Endothelial cell of umbilical vein (primary cell): ENCODE results near the gene MS4A10.

Experiments
- EZH2 ChIP-seq: IDR thresholded peaks from 2 replicates; pipeline ENCODE4 v1.6.1; 2012; ENCODE audit warnings: borderline replicate concordance, low read depth, mild to moderate bottlenecking, moderate library complexity, low read length, inconsistent platforms; ENCODE audit not compliant: severe bottlenecking
- GATA2 ChIP-seq: IDR thresholded peaks from 2 replicates; pipeline ENCODE4 v1.7.0; 2011; ENCODE audit warnings: low read depth, mild to moderate bottlenecking, moderate library complexity, mixed read lengths, low read length; ENCODE audit not compliant: insufficient read length, insufficient read depth
- JUN ChIP-seq: IDR thresholded peaks from 2 replicates; pipeline ENCODE4 v1.6.1; 2011; ENCODE audit warnings: borderline replicate concordance, low read depth; ENCODE audit not compliant: insufficient read length, insufficient read depth
- MYC ChIP-seq: IDR thresholded peaks from one replicate; pipeline ENCODE4 v1.6.1; 2011; ENCODE audit warnings: mild to moderate bottlenecking, low read depth, low read length
- POLR2A ChIP-seq: IDR thresholded peaks from 2 replicates; pipeline ENCODE4 v1.6.1; 2012; ENCODE audit warnings: low read depth, mild to moderate bottlenecking, control low read depth, low read length
- POLR2AphosphoS5 ChIP-seq: IDR thresholded peaks from 2 replicates; pipeline ENCODE4 v1.6.1; 2012; ENCODE audit warnings: low read depth, mild to moderate bottlenecking, control low read depth, low read length, moderate library complexity; ENCODE audit not compliant: insufficient read depth
- TF ChIP-seq, protein P1 (sequence below), 2 donors: IDR thresholded peaks; 1 replicate in 1 of 2; 2 replicates in 1 of 2; pipeline ENCODE4 v1.5.1; 2011; ENCODE audit warnings: low read length in 2 of 2, mild to moderate bottlenecking in 2 of 2, moderate library complexity in 2 of 2, control low read depth in 1 of 2, inconsistent platforms in 1 of 2, low read depth in 1 of 2; ENCODE audit not compliant: insufficient read depth in 1 of 2; ENCODE audit errors: extremely low read depth in 1 of 2
- TF ChIP-seq, protein P2 (sequence below): IDR thresholded peaks from 2 replicates; pipeline ENCODE4 v1.6.1; 2011; ENCODE audit not compliant: insufficient read depth, insufficient read length

DNA sequence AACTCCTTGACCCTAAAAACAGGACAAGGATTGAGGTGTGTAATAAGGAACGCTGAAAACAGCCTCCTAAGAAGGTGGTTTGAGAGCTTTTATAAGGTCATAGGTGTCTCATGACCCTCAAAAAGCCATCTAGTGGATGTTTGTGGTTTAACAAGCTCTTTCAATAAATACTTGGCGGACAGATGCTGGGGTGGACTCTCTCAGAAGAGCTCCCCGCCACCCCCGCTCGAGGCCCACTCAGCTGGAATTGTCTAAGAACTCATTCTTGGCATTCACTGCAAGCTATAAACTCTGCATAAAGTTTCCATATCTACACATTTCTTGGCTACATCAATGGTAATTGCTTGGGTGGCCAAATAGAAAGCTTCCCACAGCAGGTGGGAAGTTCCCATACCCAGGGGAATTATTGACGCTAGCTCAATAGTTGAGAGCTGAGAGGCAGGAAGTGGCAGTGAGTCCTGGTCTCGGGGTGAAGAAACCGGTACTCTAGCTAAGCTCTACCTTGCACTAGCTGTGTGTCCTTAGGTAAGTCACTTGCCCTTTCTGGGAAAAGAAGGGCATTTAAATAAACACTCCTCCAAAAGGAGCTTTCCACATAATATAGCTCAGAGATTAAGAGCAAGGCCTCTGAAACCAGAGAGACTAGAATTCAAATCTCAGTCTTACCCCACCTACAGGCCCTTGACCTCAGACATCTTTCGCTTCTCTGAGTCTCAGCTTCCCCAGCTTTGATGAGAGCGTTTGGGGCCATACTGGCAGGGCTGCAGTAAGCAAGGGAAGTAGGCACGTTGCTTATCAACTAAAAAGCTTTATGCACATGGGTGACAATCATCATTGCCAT lies 22.1 kb upstream of the MS4A10 start:
- TF ChIP-seq, protein P1, sequence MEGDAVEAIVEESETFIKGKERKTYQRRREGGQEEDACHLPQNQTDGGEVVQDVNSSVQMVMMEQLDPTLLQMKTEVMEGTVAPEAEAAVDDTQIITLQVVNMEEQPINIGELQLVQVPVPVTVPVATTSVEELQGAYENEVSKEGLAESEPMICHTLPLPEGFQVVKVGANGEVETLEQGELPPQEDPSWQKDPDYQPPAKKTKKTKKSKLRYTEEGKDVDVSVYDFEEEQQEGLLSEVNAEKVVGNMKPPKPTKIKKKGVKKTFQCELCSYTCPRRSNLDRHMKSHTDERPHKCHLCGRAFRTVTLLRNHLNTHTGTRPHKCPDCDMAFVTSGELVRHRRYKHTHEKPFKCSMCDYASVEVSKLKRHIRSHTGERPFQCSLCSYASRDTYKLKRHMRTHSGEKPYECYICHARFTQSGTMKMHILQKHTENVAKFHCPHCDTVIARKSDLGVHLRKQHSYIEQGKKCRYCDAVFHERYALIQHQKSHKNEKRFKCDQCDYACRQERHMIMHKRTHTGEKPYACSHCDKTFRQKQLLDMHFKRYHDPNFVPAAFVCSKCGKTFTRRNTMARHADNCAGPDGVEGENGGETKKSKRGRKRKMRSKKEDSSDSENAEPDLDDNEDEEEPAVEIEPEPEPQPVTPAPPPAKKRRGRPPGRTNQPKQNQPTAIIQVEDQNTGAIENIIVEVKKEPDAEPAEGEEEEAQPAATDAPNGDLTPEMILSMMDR (IDR thresholded peaks at IDR 0.05; ENCODE audit: extremely low read depth in 1 of 2, insufficient read depth in 1 of 2, low read depth in 1 of 2, low read length in 2 of 2): peak; percentile 6 to 17
- TF ChIP-seq POLR2A: no peak
- TF ChIP-seq JUN: no peak
- TF ChIP-seq, protein P2, sequence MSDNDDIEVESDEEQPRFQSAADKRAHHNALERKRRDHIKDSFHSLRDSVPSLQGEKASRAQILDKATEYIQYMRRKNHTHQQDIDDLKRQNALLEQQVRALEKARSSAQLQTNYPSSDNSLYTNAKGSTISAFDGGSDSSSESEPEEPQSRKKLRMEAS: no peak
- TF ChIP-seq POLR2AphosphoS5: no peak
- no peak for TF ChIP-seq MYC
- no peak for TF ChIP-seq GATA2
- TF ChIP-seq EZH2: no peak
